SH-SY5Y (cell line): ENCODE results near the gene SLC39A13.

Experiments used
- GATA2 ChIP-seq: IDR thresholded peaks from 2 replicates; pipeline ENCODE4 v1.6.1; 2011; ENCODE audit warnings: mild to moderate bottlenecking, low read depth, low read length
- GATA3 ChIP-seq: IDR thresholded peaks from 2 replicates; pipeline ENCODE4 v1.6.1; 2011; ENCODE audit warnings: low read depth, mild to moderate bottlenecking, low read length, moderate library complexity

DNA sequence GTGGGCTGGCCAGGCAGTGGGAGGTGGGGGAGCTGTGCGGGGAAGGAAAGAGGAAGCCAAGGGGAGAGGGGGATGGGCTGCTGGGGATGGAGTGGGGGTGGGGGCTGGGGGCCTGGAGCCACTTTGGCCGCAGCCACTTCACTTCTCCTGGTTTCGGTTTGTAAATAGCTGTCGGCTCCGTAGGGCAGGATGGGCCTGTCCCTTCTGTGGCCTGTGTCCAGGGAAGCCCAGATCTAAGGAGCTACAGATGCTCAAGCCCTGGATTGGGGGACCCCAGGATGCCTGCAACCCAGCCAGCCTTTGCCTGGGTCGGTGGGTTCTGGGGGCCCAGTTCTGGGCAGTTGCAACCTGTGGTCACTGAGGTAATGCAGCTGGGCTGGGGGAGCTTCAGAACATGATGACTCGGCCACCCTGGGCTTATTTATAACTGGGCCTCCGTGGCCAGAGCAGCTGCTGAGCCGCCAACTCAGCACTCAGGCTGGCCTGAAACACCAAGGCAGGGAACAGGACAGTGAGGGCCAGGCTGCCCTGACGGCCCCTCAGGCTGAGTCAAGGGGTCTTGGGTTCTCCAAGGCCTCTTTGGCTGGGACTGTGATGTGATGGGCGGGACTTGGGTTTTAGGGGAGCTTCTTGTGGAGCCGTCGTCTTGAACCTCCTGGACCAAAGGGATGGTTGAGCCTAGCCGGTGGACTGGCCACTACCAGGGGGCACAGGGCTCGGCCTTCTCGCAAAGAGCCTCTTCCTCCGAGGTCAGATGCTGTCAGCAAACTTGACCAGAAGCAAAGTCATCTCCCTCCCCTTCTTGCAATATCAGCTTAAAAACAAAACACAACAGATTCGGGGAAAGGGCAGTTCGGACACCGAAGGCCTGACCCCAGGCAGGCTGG is 15.0 kb upstream of the SLC39A13 start:
- no peak for TF ChIP-seq GATA2
- no peak for TF ChIP-seq GATA3
